ENCODE measurements around the gene MDC1.

The MDC1 gene

GRCh38 chr6:30654798-30655742 lies 62.0 kb downstream of the MDC1 start:
- Histone ChIP-seq H3K36me3 (ENCODE audit: insufficient read depth, low read length) (peaks cover 82% of the 10 kb centered on the region), H3K4me3 (ENCODE audit: low read length) (no peak overlapping the region), H3K27me3 (ENCODE audit: insufficient read depth, low read length) (no peaks in the 10 kb centered on the region), H3K4me1 (ENCODE audit: insufficient read depth, low read length) (no peaks in the 10 kb centered on the region), H2AFZ (ENCODE audit: low read depth, low read length) (no peak overlapping the region), H3K9me3 (ENCODE audit: low read length) (no peaks in the 10 kb centered on the region)

- Histone ChIP-seq H3K36me3 (ENCODE audit: insufficient read depth, low read length) (peaks cover 53% of the 10 kb centered on the region), H3K4me1 (ENCODE audit: insufficient read depth, low read length) (peaks cover 11% of the 10 kb centered on the region), H3K4me3 (ENCODE audit: low read length) (no peak overlapping the region), H3K27me3 (ENCODE audit: insufficient read depth, low read length) (no peaks in the 10 kb centered on the region), H3K9me3 (ENCODE audit: low read length) (no peaks in the 10 kb centered on the region), H2AFZ (ENCODE audit: low read depth, low read length) (no peak overlapping the region)
Observed at GRCh38 chr6:30651143-30651542, 65.9 kb downstream of the MDC1 start.

Measured in neuron (in vitro differentiated cells).